Calu3 (cell line): Measurements from ENCODE around the gene USP54. TPM values are rescaled to one million over a fixed set of nuclear protein-coding genes. Genes with fewer than 3 reads are reported as not detected.

ENCODE experiments used
- BruUV-seq: library from RNA; stranded (reverse); fragments of 400-500 nt; replicated peaks from 2 replicates; lab custom pipeline; 2021; lab: Mats Ljungman, UMichigan
- CTCF ChIA-PET: fragments of 300-600 bp; sonication (Branson Sonifier 250); formaldehyde crosslinking; loops from one replicate; lab custom pipeline; 2022; ENCODE audit warnings: antibody characterized with exemption; lab: Charles Lee
- DNase-seq: peaks from one replicate; pipeline ENCODE4 v3.0.0; 2022
- H3K27ac Mint-ChIP-seq: one replicate; pipeline ENCODE4 v1.8.0; 2022; ENCODE audit warnings: mixed read lengths; ENCODE audit not compliant: unreplicated experiment
- H3K27me3 Mint-ChIP-seq: one replicate; pipeline ENCODE4 v1.8.0; 2022; ENCODE audit warnings: mixed read lengths; ENCODE audit not compliant: unreplicated experiment
- H3K36me3 Mint-ChIP-seq: one replicate; pipeline ENCODE4 v1.8.0; 2022; ENCODE audit warnings: mild to moderate bottlenecking, moderate library complexity, mixed read lengths; ENCODE audit not compliant: insufficient read depth, unreplicated experiment
- H3K4me1 Mint-ChIP-seq: one replicate; pipeline ENCODE4 v1.8.0; 2022; ENCODE audit warnings: mild to moderate bottlenecking, low read depth, mixed read lengths; ENCODE audit not compliant: unreplicated experiment
- H3K4me3 Mint-ChIP-seq: one replicate; pipeline ENCODE4 v1.8.0; 2022; ENCODE audit warnings: mild to moderate bottlenecking, low read depth, moderate library complexity, mixed read lengths; ENCODE audit not compliant: unreplicated experiment
- H3K9me3 Mint-ChIP-seq: one replicate; pipeline ENCODE4 v1.8.0; 2022; ENCODE audit warnings: low read depth, mixed read lengths; ENCODE audit not compliant: unreplicated experiment
- intact Hi-C: fragments of 100-400 bp; cut with micrococcal nuclease; formaldehyde crosslinking; loops from one replicate; pipeline ENCODE4 v1.10.0; 2022; ENCODE audit not compliant: unreplicated experiment
- total RNA-seq: library from RNA; stranded (reverse); gene quantifications from 2 replicates; pipeline ENCODE4 v1.2.3, GENCODE V29; 2022
- TF ChIP-seq, protein P1 (sequence below): fragments of 200-600 bp; IDR thresholded peaks from one replicate; pipeline ENCODE4 v1.8.0; 2022; ENCODE audit warnings: antibody characterized with exemption; ENCODE audit not compliant: unreplicated experiment

The USP54 gene
- total RNA-seq, 1 experiment from 2014 or later, result 48.1 TPM

DNA sequence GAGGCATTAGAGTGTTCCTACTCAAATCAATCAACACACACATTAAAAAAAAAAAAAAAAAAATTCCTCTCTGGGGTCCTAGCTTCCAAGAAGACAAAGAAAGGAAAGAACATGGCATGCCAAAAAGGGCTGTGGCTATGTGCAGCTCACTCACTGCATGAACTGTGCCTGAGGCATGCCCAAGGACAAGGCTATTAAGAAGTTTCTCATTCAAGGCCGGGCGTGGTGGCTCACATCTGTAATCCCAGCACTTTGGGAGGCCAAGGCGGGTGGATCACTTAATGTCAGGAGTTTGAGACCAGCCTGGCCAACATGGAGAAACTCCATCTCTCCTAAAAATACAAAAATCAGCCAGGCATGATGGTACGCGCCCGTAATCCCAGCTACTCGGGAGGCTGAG is 53.4 kb downstream of the USP54 start:
- no peak overlapping the region for H3K27ac Mint-ChIP-seq
- no peak for DNase-seq
- intact Hi-C loops, result no loop called here
- H3K9me3 Mint-ChIP-seq, result no peaks in the 10 kb centered on the region
- CTCF ChIA-PET, result interaction anchor here (0.6 kb wide), 1 partner anchor 54 kb away, joined by 3 read pairs; no protein-coding TSS in a partner anchor
- TF ChIP-seq, protein P1, sequence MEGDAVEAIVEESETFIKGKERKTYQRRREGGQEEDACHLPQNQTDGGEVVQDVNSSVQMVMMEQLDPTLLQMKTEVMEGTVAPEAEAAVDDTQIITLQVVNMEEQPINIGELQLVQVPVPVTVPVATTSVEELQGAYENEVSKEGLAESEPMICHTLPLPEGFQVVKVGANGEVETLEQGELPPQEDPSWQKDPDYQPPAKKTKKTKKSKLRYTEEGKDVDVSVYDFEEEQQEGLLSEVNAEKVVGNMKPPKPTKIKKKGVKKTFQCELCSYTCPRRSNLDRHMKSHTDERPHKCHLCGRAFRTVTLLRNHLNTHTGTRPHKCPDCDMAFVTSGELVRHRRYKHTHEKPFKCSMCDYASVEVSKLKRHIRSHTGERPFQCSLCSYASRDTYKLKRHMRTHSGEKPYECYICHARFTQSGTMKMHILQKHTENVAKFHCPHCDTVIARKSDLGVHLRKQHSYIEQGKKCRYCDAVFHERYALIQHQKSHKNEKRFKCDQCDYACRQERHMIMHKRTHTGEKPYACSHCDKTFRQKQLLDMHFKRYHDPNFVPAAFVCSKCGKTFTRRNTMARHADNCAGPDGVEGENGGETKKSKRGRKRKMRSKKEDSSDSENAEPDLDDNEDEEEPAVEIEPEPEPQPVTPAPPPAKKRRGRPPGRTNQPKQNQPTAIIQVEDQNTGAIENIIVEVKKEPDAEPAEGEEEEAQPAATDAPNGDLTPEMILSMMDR, result no peak
- no peaks in the 10 kb centered on the region for H3K4me1 Mint-ChIP-seq
- H3K27me3 Mint-ChIP-seq, result no peaks in the 10 kb centered on the region
- peaks cover 13% of the 10 kb centered on the region for H3K36me3 Mint-ChIP-seq
- no peak overlapping the region for H3K4me3 Mint-ChIP-seq
- no TSS peak for BruUV-seq

DNA sequence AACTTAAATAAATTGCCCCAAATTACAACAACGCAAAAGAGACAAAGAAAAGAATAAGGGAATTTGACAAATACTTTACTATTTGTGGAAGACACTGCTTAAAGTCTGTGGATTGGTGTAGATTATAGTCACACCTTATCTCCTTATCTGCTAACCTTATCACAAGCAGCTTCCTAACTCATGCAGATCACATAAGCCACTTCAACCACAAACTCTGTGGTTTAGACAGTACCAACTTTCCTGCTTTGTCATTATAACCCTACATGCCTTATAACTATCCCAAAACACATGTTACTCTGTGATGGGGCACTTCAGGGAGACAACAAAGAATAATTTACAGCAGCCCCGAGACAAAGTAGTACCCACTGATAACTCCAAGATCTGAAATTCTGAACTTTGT is 53.9 kb downstream of the USP54 start:
- no peaks in the 10 kb centered on the region for H3K9me3 Mint-ChIP-seq
- no peak overlapping the region for H3K27ac Mint-ChIP-seq
- no peak overlapping the region for H3K4me3 Mint-ChIP-seq
- no peaks in the 10 kb centered on the region for H3K27me3 Mint-ChIP-seq
- H3K4me1 Mint-ChIP-seq, result no peaks in the 10 kb centered on the region
- peaks cover 16% of the 10 kb centered on the region for H3K36me3 Mint-ChIP-seq
- TF ChIP-seq, protein P1, result no peak
- BruUV-seq, result no TSS peak
- DNase-seq, result no peak
- intact Hi-C loops, result no loop called here
- CTCF ChIA-PET, result no interaction called here

DNA sequence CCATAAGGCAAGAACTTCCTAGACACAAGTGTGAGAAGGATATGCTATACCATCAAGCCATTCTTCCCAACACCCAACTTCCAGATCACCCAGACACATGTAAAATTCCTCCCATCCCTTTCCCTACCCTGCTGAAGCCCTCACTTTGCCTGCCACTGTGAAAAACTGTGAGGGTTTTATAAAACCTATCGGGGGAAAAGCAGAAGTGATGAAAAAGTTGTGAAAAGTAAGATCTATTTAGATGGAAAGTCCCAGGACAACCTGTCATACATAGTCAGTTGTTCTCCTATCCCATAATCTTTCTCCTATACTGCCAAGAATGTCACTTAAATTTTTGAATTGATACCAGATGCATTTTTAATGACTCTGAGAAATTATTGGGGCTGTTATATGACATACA is 56.3 kb downstream of the USP54 start:
- intact Hi-C loops, result no loop called here
- TF ChIP-seq, protein P1, result no peak
- Mint-ChIP-seq H3K4me3 (no peak overlapping the region), H3K27ac (no peak overlapping the region), H3K27me3 (no peaks in the 10 kb centered on the region), H3K4me1 (no peaks in the 10 kb centered on the region), H3K9me3 (no peaks in the 10 kb centered on the region), H3K36me3 (peaks cover 17% of the 10 kb centered on the region)
- no peak for DNase-seq
- CTCF ChIA-PET, result no interaction called here
- no TSS peak for BruUV-seq

DNA sequence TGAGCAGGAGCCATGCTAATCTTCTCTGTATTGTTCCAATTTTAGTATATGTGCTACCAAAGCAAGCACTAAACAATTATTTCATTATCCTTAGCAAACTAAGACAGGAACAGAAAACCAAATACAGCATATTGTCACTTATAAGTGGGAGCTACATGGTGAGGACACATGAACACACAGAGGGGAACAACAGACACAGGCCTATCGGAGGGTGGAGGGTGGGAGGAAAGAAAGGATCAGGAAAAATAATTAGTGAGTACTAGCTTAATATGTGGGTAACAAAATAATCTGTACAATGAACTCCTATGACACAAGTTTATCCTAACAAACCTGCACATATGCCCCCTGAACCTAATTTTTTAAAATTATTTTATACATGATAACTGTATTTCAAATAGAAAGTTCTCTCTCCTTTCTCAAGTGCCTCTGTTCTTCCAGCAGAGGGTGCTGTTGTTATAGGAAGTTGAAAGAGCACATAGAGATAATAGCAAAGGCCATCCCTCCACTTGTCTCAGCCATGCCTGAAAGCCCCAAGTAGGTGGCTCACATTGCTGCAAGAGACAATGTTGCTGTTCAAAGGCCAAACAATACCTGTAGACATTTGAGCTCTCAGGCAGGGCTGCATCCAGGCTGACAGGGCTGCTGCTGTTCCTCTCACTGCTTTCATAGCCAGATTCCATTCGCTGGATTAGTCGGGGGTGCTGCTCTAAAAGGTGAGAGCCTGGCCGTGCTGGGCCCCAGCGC is 61.9 kb downstream of the USP54 start:
- peaks cover 13% of the 10 kb centered on the region for H3K36me3 Mint-ChIP-seq
- H3K27ac Mint-ChIP-seq, result no peak overlapping the region

More for the DNA sequence above, 61.9 kb downstream of the USP54 start:
- TF ChIP-seq, protein P1, result peak; percentile 86
- CTCF ChIA-PET, result interaction anchor here (2.9 kb wide), 1 partner anchor 115 kb away, joined by 20 read pairs; no protein-coding TSS in a partner anchor
- Mint-ChIP-seq H3K27me3 (no peaks in the 10 kb centered on the region), H3K4me3 (no peak overlapping the region), H3K9me3 (no peaks in the 10 kb centered on the region), H3K4me1 (no peaks in the 10 kb centered on the region)
- intact Hi-C loops, result loop anchor here (1.0 to 5.0 kb wide), 2 partner anchors 58 to 115 kb away; no protein-coding TSS in a partner anchor
- peak; percentile 60 for DNase-seq
- no TSS peak for BruUV-seq
